Ascending aorta (tissue), 2 donors: ENCODE data around the gene TEKT5. TPM values are rescaled to one million over a fixed set of nuclear protein-coding genes. Genes with fewer than 3 reads are reported as not detected.

Experiments used
- DNase-seq, 2 donors: peaks; one replicate each; pipeline ENCODE4 v3.0.0-alpha.2; 2019; ENCODE audit warnings: low spot score in 2 of 2
- H3K27ac ChIP-seq, 2 donors: fragments of 200-600 bp; sonication (generic); one replicate each; pipeline ENCODE4 v1.5.1; 2016 to 2017; ENCODE audit warnings: mild to moderate bottlenecking in 1 of 2
- H3K27me3 ChIP-seq: fragments of 200-600 bp; sonication (generic); one replicate; pipeline ENCODE4 v1.5.1; 2017
- H3K36me3 ChIP-seq, 2 donors: fragments of 200-600 bp; sonication (generic); one replicate each; pipeline ENCODE4 v1.5.1; 2016
- H3K4me1 ChIP-seq, 2 donors: fragments of 200-600 bp; sonication (generic); one replicate each; pipeline ENCODE4 v1.5.1; 2016 to 2017; ENCODE audit warnings: mild to moderate bottlenecking in 1 of 2
- H3K4me3 ChIP-seq, 2 donors: fragments of 200-600 bp; sonication (generic); one replicate each; pipeline ENCODE4 v1.5.1; 2016 to 2017; ENCODE audit warnings: mild to moderate bottlenecking in 1 of 2
- H3K9me3 ChIP-seq, 2 donors: fragments of 200-600 bp; sonication (generic); one replicate each; pipeline ENCODE4 v1.5.1; 2016
- CTCF ChIP-seq, 3 experiments: fragments of 200-600 bp in 2 of 3; fragments of 450-650 bp in 1 of 3; sonication (generic) in 2 of 3; IDR thresholded peaks; one replicate each; pipeline ENCODE4 v1.5.1; 2016 to 2019; ENCODE audit warnings: antibody characterized with exemption in 3 of 3, mild to moderate bottlenecking in 1 of 3, moderate library complexity in 1 of 3
- intact Hi-C: fragments of 100-400 bp; cut with DNase I; formaldehyde crosslinking; loops from one replicate; pipeline ENCODE4 v1.15.1; 2023
- total RNA-seq: library from RNA; depleted of rRNA; stranded (reverse); fragments of >200 nt; gene quantifications from one replicate; pipeline ENCODE4 v1.1.0, GENCODE V29; 2016

The TEKT5 gene
- total RNA-seq, 1 donor from 2014 or later: not detected

- Histone ChIP-seq H3K36me3 (no peaks in the 10 kb centered on the region), H3K4me3 (no peak overlapping the region), H3K27ac (no peak overlapping the region), H3K4me1 (no peaks in the 10 kb centered on the region), H3K9me3 (no peaks in the 10 kb centered on the region), H3K27me3 (no peaks in the 10 kb centered on the region)
- DNase-seq: no peak
- no peak for TF ChIP-seq CTCF (IDR thresholded peaks at IDR 0.05)
- intact Hi-C loops: no loop called here
Observed at GRCh38 chr16:10676284-10676683, 18.4 kb downstream of the TEKT5 start.

- no peak for DNase-seq
- no peak overlapping the region for H3K4me3 ChIP-seq
- no peak for TF ChIP-seq CTCF (IDR thresholded peaks at IDR 0.05)
- intact Hi-C loops: no loop called here
- no peaks in the 10 kb centered on the region for H3K27me3 ChIP-seq
- H3K4me1 ChIP-seq: no peaks in the 10 kb centered on the region
- H3K9me3 ChIP-seq: no peaks in the 10 kb centered on the region
- no peaks in the 10 kb centered on the region for H3K36me3 ChIP-seq
- H3K27ac ChIP-seq: no peak overlapping the region
Observed at GRCh38 chr16:10675861-10676260, 18.9 kb downstream of the TEKT5 start.

- no peak for DNase-seq
- Histone ChIP-seq H3K36me3 (no peaks in the 10 kb centered on the region), H3K27me3 (no peaks in the 10 kb centered on the region), H3K4me3 (no peak overlapping the region), H3K4me1 (no peaks in the 10 kb centered on the region), H3K27ac (no peak overlapping the region), H3K9me3 (no peaks in the 10 kb centered on the region)
- TF ChIP-seq CTCF (IDR thresholded peaks at IDR 0.05): no peak
- intact Hi-C loops: no loop called here
Observed at GRCh38 chr16:10675216-10675615, 19.5 kb downstream of the TEKT5 start.

GRCh38 chr16:10671729-10672128, 23.0 kb downstream of the TEKT5 start:
- intact Hi-C loops: no loop called here

GRCh38 chr16:10669791-10670190, 24.9 kb downstream of the TEKT5 start:
- intact Hi-C loops: no loop called here
- no peak overlapping the region for H3K27ac ChIP-seq
- DNase-seq: no peak
- TF ChIP-seq CTCF (IDR thresholded peaks at IDR 0.05): no peak
- H3K9me3 ChIP-seq: no peaks in the 10 kb centered on the region
- no peaks in the 10 kb centered on the region for H3K27me3 ChIP-seq
- no peak overlapping the region for H3K4me3 ChIP-seq
- H3K36me3 ChIP-seq: no peaks in the 10 kb centered on the region
- H3K4me1 ChIP-seq: no peaks in the 10 kb centered on the region

More at GRCh38 chr16:10671729-10672128, 23.0 kb downstream of the TEKT5 start:
- Histone ChIP-seq H3K27ac (no peak overlapping the region), H3K9me3 (no peaks in the 10 kb centered on the region), H3K4me1 (no peaks in the 10 kb centered on the region), H3K27me3 (no peaks in the 10 kb centered on the region), H3K4me3 (no peak overlapping the region), H3K36me3 (no peaks in the 10 kb centered on the region)
- DNase-seq: no peak
- TF ChIP-seq CTCF (IDR thresholded peaks at IDR 0.05): no peak
